GM12878 (cell line): ENCODE data around the gene PRC1. TPM values are rescaled to one million over a fixed set of nuclear protein-coding genes. Genes with fewer than 3 reads are reported as not detected.

Source experiments
- ATAC-seq: fragments of 200-7000 bp; cut with Tn5 transposase; 3 replicates; pipeline ENCODE4 v1.9.1; 2020; ENCODE audit warnings: mild to moderate bottlenecking, moderate library complexity
- BruUV-seq: library from RNA; stranded (reverse); fragments of 400-500 nt; replicated peaks from 2 replicates; lab custom pipeline; 2021; lab: Mats Ljungman, UMichigan
- CTCF ChIA-PET: fragments of 300-600 bp; sonication (Branson Sonifier 250); formaldehyde crosslinking; extraction: SDS; loops from one replicate; lab custom pipeline; 2021; ENCODE audit warnings: inconsistent platforms; lab: Yijun Ruan, JAX
- POLR2A ChIA-PET: fragments of 350-600 bp; formaldehyde crosslinking; extraction: SDS; loops from one replicate; lab custom pipeline; 2021; ENCODE audit warnings: inconsistent platforms; lab: Charles Lee
- RAD21 ChIA-PET: fragments of 300-600 bp; sonication (Branson Sonifier 250); formaldehyde crosslinking; loops from one replicate; lab custom pipeline; 2023; ENCODE audit warnings: antibody characterized with exemption; ENCODE audit not compliant: unreplicated experiment; lab: Charles Lee
- SMC1A ChIA-PET: fragments of 300-600 bp; sonication (Branson Sonifier 250); formaldehyde crosslinking; loops from one replicate; lab custom pipeline; 2023; ENCODE audit not compliant: unreplicated experiment, uncharacterized antibody; lab: Charles Lee
- DNase-seq: peaks from one replicate; pipeline ENCODE4 v3.0.0-alpha.2; 2011; ENCODE audit warnings: low read depth, low spot score
- FAIRE-seq: peaks from 3 replicates; lab custom pipeline; 2011; peaks lifted over from hg19 to GRCh38; lab: Jason Lieb, UNC
- H2AFZ ChIP-seq: 2 replicates; pipeline ENCODE4 v1.6.0; 2011; ENCODE audit warnings: low read depth, low read length, control low read depth; ENCODE audit not compliant: control insufficient read depth
- H3K27ac ChIP-seq: 2 replicates; pipeline ENCODE4 v1.5.1; 2011; ENCODE audit warnings: control low read depth; ENCODE audit not compliant: control insufficient read depth, insufficient read depth
- H3K27me3 ChIP-seq, 2 experiments: replicated peaks in 1 of 2; 2 replicates each; pipeline versions ENCODE4 v1.6.0 to v1.6.1; 2011; ENCODE audit warnings: low read length in 1 of 2; ENCODE audit not compliant: control insufficient read depth in 2 of 2, insufficient read depth in 2 of 2
- H3K36me3 ChIP-seq, 2 experiments: 2 replicates each; pipeline ENCODE4 v1.5.1; 2011; ENCODE audit warnings: low read length in 1 of 2; ENCODE audit not compliant: control insufficient read depth in 2 of 2, insufficient read depth in 2 of 2
- H3K4me1 ChIP-seq: 2 replicates; pipeline ENCODE4 v1.6.1; 2011; ENCODE audit warnings: mild to moderate bottlenecking, low read length, moderate library complexity, mixed read lengths; ENCODE audit not compliant: control insufficient read depth, insufficient read depth
- H3K4me2 ChIP-seq: 2 replicates; pipeline ENCODE4 v1.6.0; 2011; ENCODE audit warnings: control low read depth; ENCODE audit not compliant: control insufficient read depth, insufficient read depth
- H3K4me3 ChIP-seq: fragments of 200-600 bp; sonication (generic); 2 replicates; pipeline ENCODE4 v1.5.1; 2016
- H3K79me2 ChIP-seq: 2 replicates; pipeline ENCODE4 v1.6.0; 2011; ENCODE audit warnings: low read length; ENCODE audit not compliant: control insufficient read depth, insufficient read depth
- H3K9ac ChIP-seq: 2 replicates; pipeline ENCODE4 v1.8.0; 2011; ENCODE audit warnings: low read length, control low read depth, mixed read lengths; ENCODE audit not compliant: control insufficient read depth, insufficient read depth
- H3K9me3 ChIP-seq: replicated peaks from 3 replicates; pipeline ENCODE4 v1.5.1; 2011; ENCODE audit warnings: mild to moderate bottlenecking, low read length; ENCODE audit not compliant: control insufficient read depth, insufficient read depth
- H4K20me1 ChIP-seq: 2 replicates; pipeline ENCODE4 v1.6.0; 2011; ENCODE audit not compliant: control insufficient read depth, insufficient read depth
- BMI1 ChIP-seq: fragments of 450-650 bp; IDR thresholded peaks from 2 replicates; pipeline ENCODE4 v1.6.1; 2016; ENCODE audit warnings: mild to moderate bottlenecking, moderate library complexity, borderline replicate concordance
- EP300 ChIP-seq, 2 experiments: fragments of 150-350 bp in 1 of 2; IDR thresholded peaks; 2 replicates each; pipeline ENCODE4 v1.6.1; 2011 to 2012; ENCODE audit warnings: low read depth in 2 of 2, low read length in 2 of 2, borderline replicate concordance in 1 of 2, improper control_type of control experiment in 1 of 2, inconsistent platforms in 1 of 2; ENCODE audit not compliant: control insufficient read depth in 1 of 2
- ESRRA ChIP-seq: IDR thresholded peaks from 2 replicates; pipeline ENCODE4 v1.6.1; 2012; ENCODE audit warnings: mild to moderate bottlenecking, low read length, improper control_type of control experiment
- EZH2 ChIP-seq: IDR thresholded peaks from 2 replicates; pipeline ENCODE4 v1.6.1; 2012; ENCODE audit warnings: low read depth, mild to moderate bottlenecking, control low read depth, inconsistent platforms, low read length, borderline replicate concordance; ENCODE audit not compliant: control insufficient read depth
- MAX ChIP-seq: IDR thresholded peaks from 2 replicates; pipeline ENCODE4 v1.6.1; 2012; ENCODE audit warnings: low read depth, low read length, improper control_type of control experiment
- NKRF ChIP-seq: fragments of 450-650 bp; conservative IDR thresholded peaks from 2 replicates; pipeline ENCODE4 v1.6.1; 2017; ENCODE audit warnings: mild to moderate bottlenecking, moderate library complexity
- NR2C2 ChIP-seq: IDR thresholded peaks from 2 replicates; pipeline ENCODE4 v1.6.1; 2011; ENCODE audit warnings: borderline replicate concordance, low read depth; ENCODE audit not compliant: control insufficient read depth, insufficient read length
- RAD51 ChIP-seq: fragments of 450-650 bp; IDR thresholded peaks from 2 replicates; pipeline ENCODE4 v1.6.1; 2016; ENCODE audit warnings: moderate library complexity, mild to moderate bottlenecking, inconsistent platforms
- SP1 ChIP-seq: IDR thresholded peaks from one replicate; pipeline ENCODE4 v1.6.1; 2011; ENCODE audit warnings: low read depth, low read length
- STAT3 ChIP-seq: IDR thresholded peaks from 2 replicates; pipeline ENCODE4 v1.6.1; 2011; ENCODE audit warnings: low read depth, low read length, improper control_type of control experiment
- WRNIP1 ChIP-seq: IDR thresholded peaks from 2 replicates; pipeline ENCODE4 v1.6.1; 2011; ENCODE audit warnings: low read depth, low read length, improper control_type of control experiment, borderline replicate concordance
- YY1 ChIP-seq: IDR thresholded peaks from 2 replicates; pipeline ENCODE4 v1.6.1; 2011; ENCODE audit warnings: low read depth, mild to moderate bottlenecking, low read length
- ZNF207 ChIP-seq: fragments of 450-650 bp; IDR thresholded peaks from 2 replicates; pipeline ENCODE4 v1.6.1; 2014; ENCODE audit warnings: antibody characterized with exemption, mild to moderate bottlenecking, borderline replicate concordance
- ZNF24 ChIP-seq: fragments of 450-650 bp; IDR thresholded peaks from 2 replicates; pipeline ENCODE4 v1.6.1; 2017; ENCODE audit warnings: antibody characterized with exemption, mild to moderate bottlenecking
- ZNF622 ChIP-seq: fragments of 450-650 bp; IDR thresholded peaks from 2 replicates; pipeline ENCODE4 v1.6.1; 2017; ENCODE audit warnings: mild to moderate bottlenecking, inconsistent platforms
- ZNF687 ChIP-seq: fragments of 450-650 bp; IDR thresholded peaks from 2 replicates; pipeline ENCODE4 v1.6.1; 2017; ENCODE audit warnings: mild to moderate bottlenecking, moderate library complexity
- ZZZ3 ChIP-seq: IDR thresholded peaks from 2 replicates; pipeline ENCODE4 v1.6.1; 2011; ENCODE audit warnings: low read depth; ENCODE audit not compliant: control insufficient read depth, insufficient read length
- WGBS: methylation state at CpG from one replicate; pipeline ENCODE4 v1.1.6; 2016; ENCODE audit warnings: low lambda C conversion rate; ENCODE audit not compliant: insufficient replicate concordance, insufficient coverage; ENCODE audit errors: missing lambda C conversion rate; 5-methylcytosine and 5-hydroxymethylcytosine counted together
- in situ Hi-C: fragments of 300-500 bp; cut with MboI; formaldehyde crosslinking; loops from 9 replicates; pipeline ENCODE4 v1.14.3; 2018; ENCODE audit warnings: mixed read lengths
- intact Hi-C: fragments of 100-400 bp; cut with micrococcal nuclease; formaldehyde crosslinking; loops from one replicate; pipeline ENCODE4 v1.14.2; 2022; ENCODE audit not compliant: unreplicated experiment
- polyA plus RNA-seq, 11 experiments: library from polyadenylated mRNA; depleted of rRNA in 4 of 11; unstranded in 6 of 11; stranded (reverse) in 5 of 11; fragments of >200 nt; fragmentation: Nextera tagmentation in 4 of 11; fragmentation: Illumina TruSeq in 1 of 11; extraction: Ambion mirVana in 4 of 11; extraction: Trizol in 1 of 11; gene quantifications; 1 replicate in 1 of 11; 2 replicates in 10 of 11; pipeline versions ENCODE4 v1.2.1 to v1.2.3, GENCODE V29; 2011 to 2016; ENCODE audit warnings: inconsistent platforms in 2 of 11, missing spikeins in 2 of 11, low read depth in 1 of 11
- total RNA-seq, 4 experiments: library from RNA; depleted of rRNA in 3 of 4; stranded (reverse); fragments of >200 nt in 3 of 4; fragmentation: Illumina TruSeq in 1 of 4; extraction: Trizol in 1 of 4; gene quantifications; 2 replicates each; pipeline versions ENCODE4 v1.2.1 to v1.2.3, GENCODE V29; 2013 to 2021

Gene PRC1
- total and polyA plus RNA-seq, 10 of the 15 experiments (the other 5 are each of a cell fraction or from before 2014, with no cell fraction given), result 100 to 241 (median 131) TPM

- DNase-seq (no peak), ATAC-seq (no peak), FAIRE-seq (no peak)
- no peaks in the 10 kb centered on the region for H3K27me3 ChIP-seq
- no TSS peak for BruUV-seq
- peaks cover 24% of the 10 kb centered on the region for H3K79me2 ChIP-seq
- RAD21 ChIA-PET, result interaction anchor here (0.5 to 4.5 kb wide), 8 partner anchors 17 to 314 kb away, joined by 3 to 24 read pairs (median 3); partner anchors contain the start of genes HDDC3 and UNC45A
- SMC1A ChIA-PET, result interaction anchor here (1.1 to 4.1 kb wide), 3 partner anchors 25 to 92 kb away, joined by 4 to 14 read pairs (median 11); no protein-coding TSS in a partner anchor
- peak overlapping the region; percentile 87 for H3K4me3 ChIP-seq
- in situ Hi-C loops, result loop anchor here (25.0 kb wide), 1 partner anchor 1370 kb away; the partner anchor contains the start of gene TICRR
- no peaks in the 10 kb centered on the region for H3K9me3 ChIP-seq
- H4K20me1 ChIP-seq, result no peaks in the 10 kb centered on the region
- H3K36me3 ChIP-seq, result peaks cover 21 to 30% of the 10 kb centered on the region in 2 experiments
- WGBS, result 97% methylated on average over 57 of the region's 63 CpGs
- H3K4me1 ChIP-seq, result peaks cover 3% of the 10 kb centered on the region; the same call in 1 of the 2 replicates
- H3K27ac ChIP-seq, result no peak overlapping the region
- peak overlapping the region; percentile 78; the same call in 1 of the 2 replicates for H3K4me2 ChIP-seq
- intact Hi-C loops, result loop anchor here (5.0 kb wide), 3 partner anchors 35 to 90 kb away; partner anchors contain the start of genes PRC1 and VPS33B
- CTCF ChIA-PET, result interaction anchor here (0.8 to 6.4 kb wide), 19 partner anchors 9 to 911 kb away, joined by 3 to 74 read pairs (median 5); partner anchors contain the start of genes HDDC3 and UNC45A
- POLR2A ChIA-PET, result interaction anchor here (1.5 to 3.6 kb wide), 2 partner anchors 25 to 30 kb away, joined by 4 to 26 read pairs; partner anchors contain the start of gene HDDC3
- no peak overlapping the region for H2AFZ ChIP-seq
- peak overlapping the region; percentile 98; the same call in 1 of the 2 replicates for H3K9ac ChIP-seq
- TF ChIP-seq ZNF207 (no peak), ZNF687 (no peak), YY1 (no peak), NR2C2 (no peak), ZZZ3 (no peak), RAD51 (no peak), STAT3 (no peak), ZNF24 (no peak), WRNIP1 (no peak), MAX (no peak), ESRRA (no peak), NKRF (no peak), ZNF622 (no peak), EP300 (IDR thresholded peaks at IDR 0.05; ENCODE audit: borderline replicate concordance in 1 of 2, control insufficient read depth in 1 of 2, low read depth in 2 of 2, low read length in 2 of 2) (no peak), BMI1 (no peak), EZH2 (no peak), SP1 (no peak)
Observed at GRCh38 chr15:90957031-90957790, 37.1 kb downstream of the PRC1 start.
